HCT116 (cell line): ENCODE measurements around the gene GRB7. TPM values are rescaled to one million over a fixed set of nuclear protein-coding genes. Genes with fewer than 3 reads are reported as not detected.

Experiments used
- ATAC-seq: fragments of 200-7000 bp; cut with Tn5 transposase; 2 replicates; pipeline ENCODE4 v1.9.1; 2020; ENCODE audit warnings: mild to moderate bottlenecking, moderate library complexity
- BruUV-seq: library from RNA; stranded (reverse); fragments of 400-500 nt; replicated peaks from 2 replicates; lab custom pipeline; 2021; lab: Mats Ljungman, UMichigan
- CTCF ChIA-PET: fragments of 300-600 bp; sonication (Branson Sonifier 250); formaldehyde crosslinking; loops from one replicate; lab custom pipeline; 2021; ENCODE audit warnings: antibody characterized with exemption; lab: Charles Lee
- POLR2A ChIA-PET: fragments of 300-600, 350-600 bp; sonication (Branson Sonifier 250); formaldehyde crosslinking; loops from one replicate; lab custom pipeline; 2021; ENCODE audit warnings: antibody characterized with exemption; lab: Charles Lee
- RAD21 ChIA-PET, 2 experiments: fragments of 300-600 bp; sonication (Branson Sonifier 250); formaldehyde crosslinking; loops; one replicate each; lab custom pipeline; 2023; ENCODE audit warnings: low total read pairs in 2 of 2; ENCODE audit not compliant: uncharacterized antibody in 2 of 2, unreplicated experiment in 2 of 2, low non-redundant PET in 1 of 2; lab: Charles Lee
- DNase-seq: peaks from one replicate; pipeline ENCODE4 v3.0.0-alpha.2; 2010; ENCODE audit warnings: low read depth, low spot score
- H2AFZ ChIP-seq: fragments of 200-600 bp; shearing (Covaris generic), sonication (generic); 2 replicates; pipeline ENCODE4 v1.6.1; 2017; ENCODE audit warnings: low read depth, mixed run types, mixed read lengths, antibody characterized with exemption, low read length; ENCODE audit not compliant: poor library complexity, severe bottlenecking
- H3K27ac ChIP-seq: 2 replicates; pipeline ENCODE4 v1.5.1; 2012; ENCODE audit warnings: low read depth, low read length
- H3K27me3 ChIP-seq: fragments of 200-600 bp; sonication (generic); 2 replicates; pipeline ENCODE4 v1.6.1; 2016; ENCODE audit warnings: mixed run types, low read length, mixed read lengths; ENCODE audit not compliant: insufficient read depth
- H3K36me3 ChIP-seq, 2 experiments: fragments of 200-500 bp in 1 of 2; fragments of 200-600 bp in 1 of 2; sonication (Bioruptor generic) in 1 of 2; sonication (generic) in 1 of 2; 2 replicates each; pipeline versions ENCODE4 v1.5.1 to v1.6.1; 2014 to 2016; ENCODE audit warnings: low read length in 2 of 2, inconsistent platforms in 1 of 2, mixed read lengths in 1 of 2, mixed run types in 1 of 2; ENCODE audit not compliant: insufficient read depth in 2 of 2, control insufficient read depth in 1 of 2
- H3K4me1 ChIP-seq, 2 experiments: fragments of 200-600 bp in 1 of 2; sonication (generic) in 1 of 2; 2 replicates each; pipeline versions ENCODE4 v1.5.1 to v1.6.1; 2012 to 2017; ENCODE audit warnings: low read length in 2 of 2, inconsistent platforms in 1 of 2, mild to moderate bottlenecking in 1 of 2, mixed read lengths in 1 of 2, mixed run types in 1 of 2, moderate library complexity in 1 of 2; ENCODE audit not compliant: insufficient read depth in 2 of 2, control insufficient read depth in 1 of 2
- H3K4me2 ChIP-seq: fragments of 200-600 bp; sonication (generic); 2 replicates; pipeline ENCODE4 v1.6.1; 2017; ENCODE audit warnings: mixed run types, low read length, mixed read lengths
- H3K4me3 ChIP-seq, 2 experiments: fragments of 200-600 bp in 1 of 2; sonication (generic) in 1 of 2; replicated peaks in 1 of 2; 2 replicates each; pipeline ENCODE4 v1.5.1; 2011 to 2016; ENCODE audit warnings: low read length in 2 of 2, control low read depth in 1 of 2, low read depth in 1 of 2, mild to moderate bottlenecking in 1 of 2, mixed read lengths in 1 of 2, mixed run types in 1 of 2
- H3K79me2 ChIP-seq: fragments of 200-600 bp; sonication (generic); 2 replicates; pipeline ENCODE4 v1.6.1; 2017; ENCODE audit warnings: mild to moderate bottlenecking, mixed run types, low read length, moderate library complexity, mixed read lengths; ENCODE audit not compliant: insufficient read depth
- H3K9ac ChIP-seq: fragments of 200-600 bp; sonication (generic); 2 replicates; pipeline ENCODE4 v1.6.1; 2016; ENCODE audit warnings: low read length, mixed read lengths
- H3K9me2 ChIP-seq: fragments of 200-600 bp; sonication (generic), shearing (Covaris generic); 2 replicates; pipeline ENCODE4 v1.6.1; 2017; ENCODE audit warnings: mixed run types, mild to moderate bottlenecking, moderate library complexity; ENCODE audit not compliant: insufficient read depth
- H3K9me3 ChIP-seq, 2 experiments: fragments of 200-500 bp in 1 of 2; fragments of 200-600 bp in 1 of 2; sonication (Bioruptor generic) in 1 of 2; sonication (generic) in 1 of 2; 2 replicates each; pipeline ENCODE4 v1.6.1; 2014 to 2017; ENCODE audit warnings: low read length in 2 of 2, mixed read lengths in 2 of 2, inconsistent platforms in 1 of 2, low read depth in 1 of 2, mild to moderate bottlenecking in 1 of 2, mixed run types in 1 of 2, moderate library complexity in 1 of 2; ENCODE audit not compliant: control insufficient read depth in 1 of 2, insufficient read depth in 1 of 2
- H4K20me1 ChIP-seq: fragments of 200-600 bp; sonication (generic), shearing (Covaris generic); 2 replicates; pipeline ENCODE4 v1.6.1; 2017; ENCODE audit warnings: mixed run types, mild to moderate bottlenecking, moderate library complexity; ENCODE audit not compliant: insufficient read depth
- ELF1 ChIP-seq: IDR thresholded peaks from 2 replicates; pipeline ENCODE4 v1.6.1; 2012; ENCODE audit warnings: low read depth, borderline replicate concordance
- EZH2 ChIP-seq: fragments of 200-600 bp; sonication (generic); IDR thresholded peaks from 2 replicates; pipeline ENCODE4 v1.6.1; 2017; ENCODE audit warnings: antibody characterized with exemption, mixed run types
- EZH2phosphoT487 ChIP-seq: fragments of 200-600 bp; IDR thresholded peaks from 2 replicates; pipeline ENCODE4 v1.6.1; 2018; ENCODE audit warnings: antibody characterized with exemption, borderline replicate concordance
- MAX ChIP-seq: IDR thresholded peaks from 2 replicates; pipeline ENCODE4 v1.6.1; 2012
- SP1 ChIP-seq: IDR thresholded peaks from 2 replicates; pipeline ENCODE4 v1.6.1; 2012; ENCODE audit warnings: low read depth
- intact Hi-C: fragments of 100-400 bp; cut with micrococcal nuclease; formaldehyde crosslinking; loops from 2 replicates; pipeline ENCODE4 v1.10.0; 2022
- total RNA-seq: library from RNA; stranded (reverse); gene quantifications from one replicate; pipeline ENCODE4 v1.2.1, GENCODE V29; 2021; ENCODE audit not compliant: unreplicated experiment
- TF ChIP-seq, protein P1 (sequence below): IDR thresholded peaks from 2 replicates; pipeline ENCODE4 v1.6.1; 2012; ENCODE audit warnings: low read depth

Gene GRB7
- total RNA-seq, 1 experiment from 2014 or later = 51.9 TPM

DNA sequence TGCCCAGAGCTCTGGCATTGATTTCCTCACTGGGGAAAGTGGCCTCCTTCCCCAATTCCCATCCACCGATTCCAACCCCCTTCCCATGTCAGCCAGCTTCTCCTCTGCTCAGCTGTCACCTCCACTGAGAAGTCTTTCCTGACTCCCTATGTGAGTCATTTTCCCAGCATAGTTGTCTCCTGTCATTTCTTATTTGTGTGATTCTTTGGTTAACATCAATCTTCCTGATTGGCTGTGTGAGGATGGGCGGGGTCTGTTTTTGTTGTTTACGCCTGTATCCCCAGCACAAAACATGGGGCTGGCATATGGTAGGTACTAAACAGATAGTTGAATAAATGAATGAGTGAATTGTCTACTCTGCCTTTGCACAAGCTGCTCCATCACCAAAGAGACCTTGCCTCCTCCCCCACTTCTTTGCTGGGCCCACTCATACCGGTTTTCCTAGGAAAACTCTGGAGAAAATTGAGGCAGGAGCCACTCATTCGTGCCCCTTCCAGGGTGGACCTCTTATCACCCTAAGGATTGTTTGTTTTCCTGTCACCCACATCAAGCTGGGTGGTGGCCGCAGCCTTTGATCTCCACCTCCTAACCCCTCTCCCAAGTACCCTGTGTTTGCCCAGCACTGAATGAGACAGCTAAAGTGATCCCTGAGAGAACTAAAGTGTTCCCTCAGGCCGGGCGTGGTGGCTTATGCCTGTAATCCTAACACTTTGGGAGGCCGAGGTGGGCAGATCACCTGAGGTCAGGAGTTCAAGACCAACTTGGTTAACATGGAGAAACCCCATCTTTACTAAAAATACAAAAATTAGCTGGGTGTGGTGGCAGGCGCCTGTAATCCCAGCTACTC lies 1.2 kb upstream of the GRB7 start:
- ChIA-PET RAD21 (interaction anchor here in 1 of 2 experiments (0.6 kb wide), 1 partner anchor 31 kb away, joined by 5 read pairs; no protein-coding TSS in a partner anchor), CTCF (interaction anchor here (1.1 kb wide), 1 partner anchor 115 kb away, joined by 3 read pairs; no protein-coding TSS in a partner anchor), POLR2A (no interaction called here)
- Histone ChIP-seq H4K20me1 (no peaks in the 10 kb centered on the region), H3K9me3 (no peaks in the 10 kb centered on the region), H3K9me2 (no peaks in the 10 kb centered on the region), H3K27ac (peak overlapping the region; percentile 16; the same call in 1 of the 2 replicates), H2AFZ (no peak overlapping the region), H3K27me3 (no peaks in the 10 kb centered on the region), H3K4me3 (no peak overlapping the region), H3K79me2 (peaks cover 22% of the 10 kb centered on the region; the same call in 1 of the 2 replicates), H3K36me3 (no peaks in the 10 kb centered on the region), H3K4me2 (peak overlapping the region; percentile 100), H3K9ac (no peak overlapping the region; the same call in 1 of the 2 replicates), H3K4me1 (peaks cover 31 to 58% of the 10 kb centered on the region in 2 experiments)
- ATAC-seq (no peak), DNase-seq (peak; percentile 47)
- no peak for TF ChIP-seq ELF1
- peak; percentile 65 for TF ChIP-seq SP1
- intact Hi-C loops = loop anchor here (5.0 to 10.0 kb wide), 2 partner anchors 114 to 218 kb away; no protein-coding TSS in a partner anchor
- no TSS peak for BruUV-seq

DNA sequence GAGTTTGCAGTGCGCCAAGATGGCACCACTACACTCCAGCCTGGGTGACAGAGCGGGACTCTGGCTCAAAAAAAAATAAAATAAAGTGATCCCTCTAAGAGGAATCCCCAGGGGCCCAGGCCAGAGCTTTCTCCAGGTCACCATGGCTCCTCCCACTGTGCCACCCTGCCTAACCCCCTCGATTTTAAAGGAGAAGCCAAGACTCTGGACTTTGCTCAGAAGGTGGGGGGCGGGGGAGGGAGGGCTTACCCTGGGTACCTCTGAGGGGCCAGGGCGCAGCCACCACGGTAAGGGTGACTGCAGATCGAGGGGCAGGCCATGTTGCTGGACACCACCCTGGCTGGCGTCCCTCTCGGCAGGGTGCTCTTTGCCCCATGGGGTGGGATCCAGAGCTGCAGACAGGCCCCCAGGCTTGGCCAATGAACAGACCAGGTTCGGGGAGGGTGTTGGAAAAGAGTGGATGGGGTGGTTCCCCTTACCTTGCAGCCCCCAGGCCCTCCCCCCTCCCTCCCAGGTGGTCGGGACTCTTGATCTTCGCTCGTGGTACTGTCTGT lies 455 bp upstream of the GRB7 start:
- Histone ChIP-seq H3K79me2 (peaks cover 22% of the 10 kb centered on the region; the same call in 1 of the 2 replicates), H2AFZ (no peak overlapping the region), H3K36me3 (0 out of 4 replicates have a peak, but pooled peaks cover 0 to under 1% of the 10 kb centered on the region in 2 experiments), H3K9ac (peak overlapping the region; percentile 77), H3K27ac (peak overlapping the region; percentile 92), H4K20me1 (no peaks in the 10 kb centered on the region), H3K4me2 (peak overlapping the region; percentile 100), H3K9me3 (no peaks in the 10 kb centered on the region), H3K4me3 (peak overlapping the region; percentile 69 to 84), H3K27me3 (no peaks in the 10 kb centered on the region), H3K9me2 (no peaks in the 10 kb centered on the region), H3K4me1 (peaks cover 34 to 59% of the 10 kb centered on the region in 2 experiments)
- no peak for DNase-seq
- POLR2A ChIA-PET = no interaction called here
- no peak for TF ChIP-seq MAX
- TF ChIP-seq, protein P1, sequence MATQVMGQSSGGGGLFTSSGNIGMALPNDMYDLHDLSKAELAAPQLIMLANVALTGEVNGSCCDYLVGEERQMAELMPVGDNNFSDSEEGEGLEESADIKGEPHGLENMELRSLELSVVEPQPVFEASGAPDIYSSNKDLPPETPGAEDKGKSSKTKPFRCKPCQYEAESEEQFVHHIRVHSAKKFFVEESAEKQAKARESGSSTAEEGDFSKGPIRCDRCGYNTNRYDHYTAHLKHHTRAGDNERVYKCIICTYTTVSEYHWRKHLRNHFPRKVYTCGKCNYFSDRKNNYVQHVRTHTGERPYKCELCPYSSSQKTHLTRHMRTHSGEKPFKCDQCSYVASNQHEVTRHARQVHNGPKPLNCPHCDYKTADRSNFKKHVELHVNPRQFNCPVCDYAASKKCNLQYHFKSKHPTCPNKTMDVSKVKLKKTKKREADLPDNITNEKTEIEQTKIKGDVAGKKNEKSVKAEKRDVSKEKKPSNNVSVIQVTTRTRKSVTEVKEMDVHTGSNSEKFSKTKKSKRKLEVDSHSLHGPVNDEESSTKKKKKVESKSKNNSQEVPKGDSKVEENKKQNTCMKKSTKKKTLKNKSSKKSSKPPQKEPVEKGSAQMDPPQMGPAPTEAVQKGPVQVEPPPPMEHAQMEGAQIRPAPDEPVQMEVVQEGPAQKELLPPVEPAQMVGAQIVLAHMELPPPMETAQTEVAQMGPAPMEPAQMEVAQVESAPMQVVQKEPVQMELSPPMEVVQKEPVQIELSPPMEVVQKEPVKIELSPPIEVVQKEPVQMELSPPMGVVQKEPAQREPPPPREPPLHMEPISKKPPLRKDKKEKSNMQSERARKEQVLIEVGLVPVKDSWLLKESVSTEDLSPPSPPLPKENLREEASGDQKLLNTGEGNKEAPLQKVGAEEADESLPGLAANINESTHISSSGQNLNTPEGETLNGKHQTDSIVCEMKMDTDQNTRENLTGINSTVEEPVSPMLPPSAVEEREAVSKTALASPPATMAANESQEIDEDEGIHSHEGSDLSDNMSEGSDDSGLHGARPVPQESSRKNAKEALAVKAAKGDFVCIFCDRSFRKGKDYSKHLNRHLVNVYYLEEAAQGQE = no peak
- TF ChIP-seq SP1 = no peak
- TF ChIP-seq EZH2phosphoT487 = no peak
- no peak for TF ChIP-seq EZH2
- RAD21 ChIA-PET = interaction anchor here in 1 of 2 experiments (0.6 kb wide), 1 partner anchor 31 kb away, joined by 5 read pairs; no protein-coding TSS in a partner anchor
- no TSS peak for BruUV-seq
- intact Hi-C loops = loop anchor here (5.0 to 10.0 kb wide), 2 partner anchors 115 to 218 kb away; no protein-coding TSS in a partner anchor
- ATAC-seq = peak; percentile 11
- CTCF ChIA-PET = interaction anchor here (1.1 kb wide), 1 partner anchor 116 kb away, joined by 3 read pairs; no protein-coding TSS in a partner anchor
